ENCODE results near the gene ACVR1. TPM values are rescaled to one million over a fixed set of nuclear protein-coding genes. Genes with fewer than 3 reads are reported as not detected.
A peak's percentile ranks its signal among the peaks of the same experiment; 100 is the strongest.
"Not testable (repeated sequence)": the region's sequence is repeated elsewhere in the genome, so short reads cannot be mapped to it uniquely, and the experiment has no call there.

The ACVR1 gene
- total RNA-seq, 1 experiment from 2014 or later: 30.3 TPM

DNA sequence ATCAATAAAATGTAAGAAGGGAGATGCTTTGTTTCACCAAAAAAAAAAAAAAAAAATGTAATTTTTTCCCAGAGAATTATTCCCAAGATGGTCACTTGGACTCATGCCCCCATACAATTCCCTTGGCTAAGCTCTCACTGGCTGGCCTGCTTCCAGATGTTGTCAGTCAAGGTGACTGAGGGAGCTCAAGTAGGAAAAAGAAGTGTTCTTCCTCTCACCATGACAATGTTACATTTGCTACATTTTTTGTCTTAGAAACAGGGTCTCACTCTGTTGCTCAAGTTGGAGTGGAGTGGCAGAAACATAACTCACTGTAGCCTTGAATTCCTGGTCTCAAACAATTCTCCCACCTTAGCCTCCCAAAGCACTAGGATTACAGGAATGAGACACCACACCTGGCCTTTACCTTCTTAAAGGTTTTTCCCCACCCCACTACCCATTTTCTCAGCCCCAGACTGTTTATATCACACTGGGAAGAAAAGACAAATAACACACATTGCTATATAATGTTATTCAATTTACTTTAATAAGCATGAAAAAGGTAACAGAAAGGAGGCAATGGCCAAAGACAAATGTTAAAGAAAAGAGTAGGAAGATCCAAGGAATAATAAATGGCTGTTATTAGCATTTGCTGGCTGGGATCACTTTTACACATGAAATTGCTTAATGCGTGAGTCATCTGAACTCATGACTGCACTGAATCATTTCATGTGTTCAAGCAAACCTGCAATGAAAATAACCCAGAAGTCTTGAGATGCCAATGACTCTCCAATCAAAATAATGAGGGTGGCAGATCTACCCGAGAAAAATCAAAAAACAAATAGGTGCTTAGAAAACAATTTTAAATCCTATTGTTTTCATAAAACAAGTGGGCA lies 45.2 kb downstream of the ACVR1 start:
- peak; percentile 96 for DNase-seq (ENCODE audit: low read depth)

DNA sequence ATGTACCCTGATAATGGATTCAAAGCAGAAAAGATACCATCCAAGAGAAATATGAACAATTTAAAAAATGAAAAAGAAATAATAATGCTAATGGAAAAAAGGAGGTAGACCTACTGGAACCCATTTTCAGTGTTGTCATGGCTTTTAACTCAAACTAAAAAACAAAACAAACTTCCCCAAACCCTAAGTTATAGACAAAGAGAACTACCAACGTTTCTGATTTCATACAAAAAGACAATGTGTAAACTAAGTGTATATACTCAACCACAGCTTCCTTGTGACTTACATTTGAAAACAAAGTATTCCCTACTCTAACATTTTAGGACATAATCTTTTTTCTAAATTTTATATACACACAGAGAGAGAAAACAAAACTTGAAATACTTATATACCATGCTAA lies 45.9 kb downstream of the ACVR1 start:
- DNase-seq (ENCODE audit: low read depth): no peak

DNA sequence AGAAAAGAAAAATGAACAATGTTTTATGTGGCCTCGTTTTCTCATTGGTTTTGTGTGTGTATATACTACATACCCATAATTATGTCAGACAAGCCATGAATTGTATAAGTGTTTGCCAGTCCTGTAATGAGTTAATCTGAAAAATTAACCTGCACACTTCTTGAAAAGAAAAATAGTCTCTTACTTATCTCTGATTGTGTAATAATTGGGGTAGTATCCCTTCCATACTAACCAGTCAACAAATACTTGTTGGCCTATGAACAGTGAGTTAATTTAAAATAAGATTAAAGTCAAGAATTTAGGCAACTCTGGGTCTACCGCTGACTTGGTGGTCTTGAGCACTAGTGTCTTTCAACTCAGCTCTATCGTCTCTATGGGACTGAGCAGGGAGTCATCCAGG lies 48.8 kb downstream of the ACVR1 start:
- DNase-seq (ENCODE audit: low read depth): no peak

DNA sequence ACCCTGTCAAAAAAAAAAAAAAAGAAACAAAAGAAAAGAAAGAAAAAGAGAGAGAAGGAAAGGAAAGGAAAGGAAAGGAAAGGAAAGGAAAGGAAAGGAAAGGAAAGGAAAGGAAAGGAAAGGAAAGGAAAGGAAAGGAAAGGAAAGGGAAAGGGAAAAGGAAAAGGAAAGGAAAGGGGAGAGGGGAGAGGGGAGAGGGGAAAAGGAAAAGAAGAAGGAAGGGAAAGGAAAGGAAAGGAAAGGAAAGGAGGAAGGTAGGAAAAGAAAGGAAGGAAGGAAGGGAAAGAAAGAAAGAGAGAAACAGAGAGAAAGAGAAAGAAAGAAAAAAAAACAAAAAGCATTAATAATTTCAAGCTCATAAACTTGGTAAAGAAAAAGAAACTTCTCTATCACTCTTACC lies 49.5 kb downstream of the ACVR1 start:
- DNase-seq (ENCODE audit: low read depth): not testable (repeated sequence)

DNA sequence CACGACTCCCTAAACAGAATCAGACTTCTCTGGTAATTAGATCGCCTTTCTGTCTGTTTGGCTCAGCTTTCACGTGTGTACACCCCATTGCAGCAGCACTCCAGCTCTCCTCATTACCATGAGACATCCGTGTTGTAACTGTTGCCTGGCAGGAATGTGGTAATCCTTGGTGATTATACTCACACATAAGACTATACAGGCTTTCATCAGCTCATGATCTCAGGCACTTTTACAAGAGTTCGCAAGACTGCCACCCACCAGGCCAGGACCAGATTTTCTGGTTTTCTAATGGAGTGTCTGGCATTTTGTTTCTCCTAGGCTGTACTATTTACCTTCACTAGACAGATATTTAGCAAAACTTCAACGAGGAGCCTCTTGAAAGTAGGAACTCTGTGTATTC lies 50.2 kb downstream of the ACVR1 start:
- peak; percentile 54 for DNase-seq (ENCODE audit: low read depth)

DNA sequence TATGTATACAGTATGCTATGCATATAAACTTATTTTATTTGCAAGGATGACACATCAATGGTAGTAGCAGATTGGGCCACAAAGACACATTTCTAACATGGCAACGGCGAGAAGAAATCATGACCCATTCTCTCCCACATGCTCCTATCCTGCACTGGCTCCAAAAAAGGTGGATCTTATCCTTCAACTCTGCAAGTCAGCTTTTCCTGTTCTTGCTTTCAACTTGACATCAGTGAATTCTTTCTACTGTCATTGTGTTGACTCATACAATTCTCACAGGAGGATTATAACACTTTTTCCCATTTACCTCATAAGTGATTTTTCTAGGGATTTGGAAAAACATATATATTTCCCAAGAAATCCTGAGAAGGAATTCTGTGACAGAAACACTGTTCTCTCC lies 53.1 kb downstream of the ACVR1 start:
- peak; percentile 40 for DNase-seq (ENCODE audit: low read depth)

DNA sequence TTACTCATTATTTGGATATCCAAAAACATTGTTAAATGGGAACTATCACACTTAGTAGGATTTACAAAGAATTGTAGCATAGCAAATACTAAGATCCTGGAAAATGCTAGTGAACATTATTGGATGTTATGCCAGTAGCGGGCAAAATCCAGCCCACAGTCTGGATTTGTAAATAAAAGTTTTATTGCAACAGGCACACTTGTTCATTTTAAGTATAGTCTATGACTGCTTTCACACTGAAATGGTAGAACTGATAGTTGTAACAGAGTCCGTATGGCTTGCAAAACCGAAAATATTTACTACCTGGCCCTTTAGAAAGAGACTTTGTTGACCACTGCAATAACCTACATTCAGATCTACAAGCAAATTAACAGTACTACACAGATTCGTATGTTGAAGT lies 53.6 kb downstream of the ACVR1 start:
- no peak for DNase-seq (ENCODE audit: low read depth)

DNA sequence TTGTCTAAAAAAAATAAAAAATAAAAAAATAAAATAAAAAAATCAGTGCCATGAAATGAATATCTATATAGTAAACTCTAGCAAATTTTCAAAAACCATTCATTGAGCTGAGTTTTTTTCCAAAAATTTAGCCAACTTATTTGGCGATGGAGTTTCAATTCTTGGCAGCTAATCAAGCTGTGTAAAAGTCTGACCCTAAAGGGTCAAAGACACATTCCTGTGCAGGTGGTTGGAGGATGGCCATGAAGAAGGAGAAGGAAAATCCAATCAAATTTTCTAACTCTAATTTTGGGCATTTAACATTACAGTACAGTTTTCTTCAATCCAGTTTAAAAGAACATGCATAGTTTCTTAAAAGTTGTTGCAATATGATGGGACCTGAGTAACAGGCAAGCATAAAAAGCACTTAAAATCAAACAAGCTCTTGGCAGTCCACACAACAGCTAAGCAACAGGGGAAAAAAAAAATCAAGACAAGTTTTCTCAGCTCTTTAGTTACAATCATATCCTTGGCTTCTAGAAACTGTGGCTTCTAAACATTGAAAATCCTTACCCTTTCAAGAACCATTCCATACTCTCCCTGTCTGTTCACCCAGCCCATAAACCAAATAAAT lies 54.5 kb downstream of the ACVR1 start:
- no peak for DNase-seq (ENCODE audit: low read depth)

DNA sequence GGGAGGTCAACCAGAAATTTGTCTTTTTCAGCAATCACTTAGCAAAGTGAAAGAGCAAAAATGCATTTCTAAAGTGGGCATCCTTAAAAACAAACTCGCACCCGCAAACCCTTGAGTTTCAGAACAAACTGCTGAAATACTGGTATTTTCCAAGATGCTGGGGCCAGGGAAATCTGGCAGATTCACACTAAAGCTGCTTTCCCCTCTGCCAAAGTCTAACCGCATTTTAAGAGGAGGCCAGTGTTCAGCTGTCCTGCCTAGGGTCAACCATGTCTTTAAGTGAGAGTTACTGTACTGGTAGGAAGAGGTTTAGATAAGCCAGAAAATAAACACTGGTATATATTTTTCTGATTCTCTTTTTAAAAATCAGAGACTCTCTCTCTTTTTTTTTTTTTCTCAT lies 55.9 kb downstream of the ACVR1 start:
- DNase-seq (ENCODE audit: low read depth): no peak

DNA sequence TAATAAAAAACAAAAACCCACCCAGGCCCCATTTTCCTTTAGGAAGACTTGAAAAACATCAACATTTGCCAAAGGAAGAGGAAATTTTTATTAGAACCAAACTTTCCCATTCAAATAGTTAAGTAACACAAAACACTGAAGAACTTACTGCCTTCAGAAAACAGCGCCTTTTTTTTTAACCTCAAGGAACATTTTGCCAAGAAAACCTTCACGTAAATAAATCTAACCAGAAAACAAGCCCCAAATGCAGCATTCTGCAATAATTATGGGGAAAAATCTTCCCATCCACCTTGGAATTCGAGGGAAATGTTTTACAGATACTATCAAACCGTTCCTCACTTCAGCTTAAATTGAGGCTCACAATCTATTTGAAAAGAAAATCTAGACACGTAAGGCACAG lies 56.4 kb downstream of the ACVR1 start:
- DNase-seq (ENCODE audit: low read depth): no peak

DNA sequence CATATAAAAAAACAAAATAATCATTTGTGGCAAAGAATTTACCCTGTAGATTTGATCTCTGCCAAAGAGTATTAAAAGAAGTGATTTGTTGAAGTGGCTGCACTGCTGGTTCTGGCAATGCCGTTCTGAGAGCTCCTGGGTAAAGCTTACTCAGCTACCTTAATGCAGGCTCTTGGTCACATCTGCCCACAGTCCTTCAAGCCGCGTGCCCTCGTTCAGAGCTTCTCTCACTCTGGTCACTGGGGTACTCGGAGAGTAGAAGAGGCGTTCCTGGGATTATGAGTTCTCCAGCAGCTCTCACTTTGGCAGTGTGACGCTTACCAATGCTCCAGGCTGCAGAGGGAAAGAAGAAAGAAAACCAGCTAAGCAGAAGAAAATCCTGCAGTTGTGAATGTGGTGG lies 57.9 kb downstream of the ACVR1 start:
- DNase-seq (ENCODE audit: low read depth): no peak

DNA sequence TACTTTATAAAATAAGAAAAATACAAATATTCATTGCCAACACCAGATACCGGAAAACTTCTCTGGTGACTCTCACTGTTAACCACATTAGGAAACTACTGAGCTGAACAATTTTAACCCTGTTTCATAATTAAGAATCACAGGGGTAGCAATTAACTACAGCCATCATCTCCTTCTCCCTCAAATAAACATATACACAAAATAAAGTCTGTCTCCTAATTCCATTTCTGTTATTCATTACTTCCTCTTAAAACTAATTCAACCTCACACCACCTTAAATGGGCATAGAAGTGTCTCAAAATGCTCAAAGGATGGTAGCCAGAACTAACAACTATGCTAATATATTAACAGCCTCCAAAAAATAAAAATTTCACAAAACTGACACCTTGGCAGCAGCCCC lies 60.7 kb downstream of the ACVR1 start:
- DNase-seq (ENCODE audit: low read depth): no peak

DNA sequence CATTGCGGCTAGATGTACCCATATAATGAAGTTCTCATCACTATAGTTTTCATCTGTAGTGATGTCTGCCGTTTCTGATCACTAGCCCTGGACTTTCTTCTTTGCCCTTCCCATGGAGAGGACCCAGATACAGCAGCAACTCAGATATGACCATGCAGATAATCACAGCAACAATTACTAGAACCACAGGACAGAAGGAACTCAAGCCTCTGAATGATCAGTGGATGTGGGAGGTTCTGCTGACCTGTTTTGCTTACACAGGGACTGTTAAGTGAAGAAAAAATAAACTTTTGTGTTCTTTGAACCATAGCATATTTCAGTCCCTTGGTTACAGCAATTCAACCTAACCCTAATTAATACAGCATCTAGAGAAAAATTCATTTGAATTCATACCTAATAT lies 62.7 kb downstream of the ACVR1 start:
- DNase-seq (ENCODE audit: low read depth): no peak

DNA sequence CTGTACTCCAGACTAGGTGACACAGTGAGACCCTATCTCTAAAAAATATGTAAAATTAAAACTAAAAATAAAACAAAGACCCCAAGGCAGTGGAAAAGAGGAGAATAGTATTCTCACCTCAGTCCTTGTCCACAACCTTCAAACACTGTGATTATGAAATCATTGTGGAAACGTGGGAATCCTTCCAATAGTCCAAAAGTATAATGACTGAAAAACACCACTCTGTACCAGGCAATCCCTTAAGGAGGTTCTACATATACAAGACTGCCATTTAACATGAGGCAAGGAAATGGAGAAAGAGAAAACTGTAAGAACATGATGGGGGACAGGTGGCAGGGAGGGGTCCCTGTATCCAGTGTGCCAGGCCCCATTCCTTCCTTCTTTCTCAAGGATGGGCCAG lies 66.1 kb downstream of the ACVR1 start:
- DNase-seq (ENCODE audit: low read depth): no peak

DNA sequence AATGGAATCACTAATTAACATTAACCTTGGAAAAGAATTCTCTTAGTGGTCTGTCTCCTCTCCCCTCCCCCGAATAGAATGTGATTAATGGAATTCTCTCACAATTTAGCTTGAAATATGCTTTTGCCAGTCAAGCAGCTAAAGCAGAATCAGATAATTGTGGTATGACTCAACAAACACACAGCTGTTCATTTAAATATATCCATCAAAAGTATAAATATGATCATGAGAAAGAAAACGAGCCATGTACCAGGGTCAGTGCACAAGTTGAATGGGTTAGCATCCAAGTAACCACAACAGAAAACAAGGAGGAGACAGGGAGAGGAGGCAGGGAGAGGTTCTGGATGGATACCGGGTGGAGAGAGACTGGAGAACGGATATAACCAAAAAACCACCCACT lies 66.9 kb downstream of the ACVR1 start:
- peak; percentile 96 for DNase-seq (ENCODE audit: low read depth)

DNA sequence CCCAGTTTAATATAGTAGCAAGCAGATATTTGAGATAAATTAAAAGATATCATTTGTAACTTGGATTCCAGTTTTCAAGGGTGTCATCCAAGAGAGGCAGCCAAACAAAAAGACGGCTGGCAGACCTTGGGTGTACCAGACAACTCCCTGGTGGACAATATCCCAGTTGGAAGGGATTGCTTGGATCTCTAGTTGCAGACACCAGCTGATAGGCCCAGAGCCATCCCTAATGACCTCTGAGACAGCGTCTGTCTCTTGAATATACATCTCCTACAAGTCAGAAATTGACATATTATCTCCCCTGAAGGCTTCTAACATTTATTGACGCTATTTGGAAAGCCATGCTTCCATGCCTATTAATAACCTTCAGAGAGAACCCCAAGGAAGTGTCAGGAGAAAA lies 67.7 kb downstream of the ACVR1 start:
- DNase-seq (ENCODE audit: low read depth): peak; percentile 32

DNA sequence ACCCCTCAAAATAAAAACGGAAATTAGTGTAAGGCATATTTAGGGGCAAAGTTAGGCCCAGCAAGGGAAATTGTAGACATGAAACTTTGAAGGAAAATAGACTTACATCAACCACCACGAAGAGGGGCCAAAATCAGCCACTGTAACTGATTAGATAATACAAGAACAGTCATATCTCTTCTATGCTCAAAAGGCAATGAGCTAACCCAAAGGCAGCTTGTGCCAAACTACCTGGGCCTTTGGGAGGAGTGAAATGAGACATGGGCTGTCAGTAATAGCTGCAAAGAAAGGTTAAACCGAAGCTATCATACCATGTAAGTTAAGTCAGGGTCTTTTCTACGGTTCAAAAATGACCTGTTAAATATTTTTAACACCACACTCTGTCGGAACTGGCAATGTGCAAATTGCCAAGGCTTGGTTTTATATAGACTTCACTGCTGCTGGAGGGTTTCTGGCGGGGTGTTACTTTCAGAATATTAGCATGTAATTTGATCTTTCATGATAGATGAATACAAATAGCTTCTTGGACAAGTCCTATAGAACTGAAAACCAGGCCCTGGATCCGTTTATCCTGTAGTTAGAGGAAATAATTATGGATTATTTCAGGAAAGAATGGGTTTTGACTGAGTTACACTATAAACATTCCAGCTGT lies 69.6 kb downstream of the ACVR1 start:
- no peak for DNase-seq (ENCODE audit: low read depth)

DNA sequence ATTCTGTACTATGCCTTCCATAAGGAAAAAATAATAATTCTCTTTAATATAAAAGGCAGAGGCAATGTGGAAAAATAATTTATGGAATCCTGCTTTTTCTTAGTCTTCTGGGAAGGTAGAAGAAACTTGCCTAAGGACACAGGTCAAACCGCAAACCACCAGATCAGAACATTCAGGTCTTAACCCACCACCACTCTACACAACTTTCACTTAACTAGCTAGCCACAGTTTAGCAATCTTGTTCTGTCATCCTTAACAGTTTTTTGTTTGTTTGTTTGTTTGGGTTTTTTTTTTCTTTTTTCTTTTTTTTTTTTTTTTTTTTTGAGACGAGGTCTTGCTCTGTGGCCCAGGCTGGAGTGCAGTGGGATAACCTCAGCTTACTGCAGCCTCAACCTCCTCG lies 70.6 kb downstream of the ACVR1 start:
- DNase-seq (ENCODE audit: low read depth): no peak

DNA sequence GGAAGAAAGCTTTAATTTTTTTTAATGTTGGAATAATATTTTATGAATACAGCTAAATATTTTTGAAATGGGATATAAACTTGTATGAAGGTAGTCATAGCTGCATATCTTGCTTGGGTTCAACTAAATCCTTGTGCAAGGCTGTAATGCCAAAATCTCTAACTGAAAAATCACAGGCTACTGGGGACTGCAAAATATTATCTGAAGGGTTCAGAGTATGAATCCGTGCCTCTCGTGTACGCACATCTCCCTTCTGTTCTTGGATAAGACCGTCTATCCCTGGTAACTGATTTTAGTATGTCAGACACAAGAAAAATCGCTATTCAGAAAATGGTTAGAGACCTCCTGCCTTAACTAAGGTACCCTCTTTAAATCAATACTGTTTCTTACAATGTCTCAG lies 71.8 kb downstream of the ACVR1 start:
- DNase-seq (ENCODE audit: low read depth): no peak

DNA sequence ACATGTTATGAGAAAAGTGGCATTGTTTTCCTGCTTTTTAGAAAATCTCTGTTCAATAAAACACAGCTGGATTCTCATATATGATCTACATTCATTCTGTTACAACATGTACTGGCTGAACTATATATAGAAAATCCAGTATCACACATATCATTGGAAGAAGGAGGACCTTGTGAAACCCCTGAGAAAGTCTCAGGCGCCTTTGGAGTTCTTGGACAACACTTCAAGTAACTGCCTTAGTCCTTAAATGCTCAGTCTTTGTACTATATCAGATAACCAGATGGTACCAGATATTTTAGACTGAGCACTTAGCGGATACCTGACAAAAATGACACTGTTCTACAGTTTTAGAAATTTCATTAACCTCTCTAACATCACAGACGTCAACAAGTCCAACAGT lies 72.2 kb downstream of the ACVR1 start:
- no peak for DNase-seq (ENCODE audit: low read depth)

DNA sequence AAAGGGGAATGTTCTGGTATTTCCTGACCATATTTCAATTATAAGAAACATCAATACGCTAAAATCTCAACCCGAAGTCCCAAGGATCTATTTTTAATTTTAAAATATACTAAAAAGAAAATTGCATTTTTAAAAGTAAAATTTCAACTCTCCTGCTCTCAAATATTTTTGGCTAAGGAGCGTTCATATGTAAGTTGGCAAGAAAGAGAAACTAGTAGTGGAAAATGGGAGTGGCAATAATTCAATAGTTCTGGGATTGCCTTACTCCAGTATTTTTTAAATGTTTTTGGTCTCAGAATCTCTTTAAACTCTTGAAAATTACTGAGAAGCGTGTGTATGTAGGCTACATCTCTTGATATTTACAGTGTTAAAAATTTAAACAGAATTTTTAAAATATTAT lies 72.7 kb downstream of the ACVR1 start:
- no peak for DNase-seq (ENCODE audit: low read depth)

DNA sequence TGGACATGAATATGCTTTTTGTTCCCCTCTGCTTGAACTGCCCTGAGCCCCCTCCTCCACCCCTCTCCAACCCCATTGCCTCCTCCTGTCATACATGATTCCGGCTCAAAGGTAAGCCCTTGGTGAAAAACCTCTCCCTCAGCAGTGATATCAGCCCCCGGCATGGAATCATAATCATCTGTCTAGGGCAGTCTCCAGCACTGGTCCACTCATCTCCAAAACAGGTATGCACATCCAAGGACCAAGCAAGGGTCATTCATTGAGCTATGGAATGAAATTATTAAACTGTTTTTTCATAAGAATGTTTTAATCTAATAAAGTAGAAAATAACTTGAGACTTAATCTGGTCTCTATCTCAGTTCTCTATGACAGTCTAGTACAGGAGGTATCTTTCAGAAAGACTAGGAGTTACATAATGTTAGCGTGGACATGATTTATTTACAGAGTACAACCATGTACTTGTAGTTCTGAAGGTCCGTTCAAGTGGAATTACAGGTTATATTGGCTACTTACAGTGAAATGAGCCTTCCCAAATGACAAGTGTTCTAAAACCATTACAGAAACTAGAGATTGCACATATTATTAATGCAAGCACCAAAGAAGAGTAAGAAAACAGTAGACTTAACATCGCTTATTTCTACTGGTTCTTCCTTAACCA lies 75.2 kb downstream of the ACVR1 start:
- DNase-seq (ENCODE audit: low read depth): no peak
